ENCODE data around the gene S100A13. TPM values are rescaled to one million over a fixed set of nuclear protein-coding genes. Genes with fewer than 3 reads are reported as not detected.
A peak's percentile ranks its signal among the peaks of the same experiment; 100 is the strongest.

S100A13 gene
- total and polyA plus RNA-seq, 3 donors from 2014 or later: 54.2 to 90.9 (median 78.2) TPM

- no peaks in the 10 kb centered on the region for H3K36me3 ChIP-seq (ENCODE audit: low read depth, missing control alignments)
- intact Hi-C loops (cut with DNase I; ENCODE audit: low total_unique reads): no loop called here
- DNase-seq: no peak
- H3K27me3 ChIP-seq: no peaks in the 10 kb centered on the region
- TF ChIP-seq CTCF (IDR thresholded peaks at IDR 0.05): peak in 1 of 3 experiments; percentile 49
- TF ChIP-seq POLR2A (IDR thresholded peaks at IDR 0.05): no peak
- H3K9me3 ChIP-seq: no peaks in the 10 kb centered on the region
- H3K4me3 ChIP-seq: no peak overlapping the region
- no peak overlapping the region for H3K27ac ChIP-seq
- peaks cover 6% of the 10 kb centered on the region for H3K4me1 ChIP-seq
- 50 to 90% methylated on average over 2 to 6 of the region's 6 CpGs for WGBS, 2 donors
These were observed 9.6 kb downstream of the S100A13 start for GRCh38 chr1:153617663-153618062.

GRCh38 chr1:153616917-153617311 lies 10.4 kb downstream of the S100A13 start:
- DNase-seq: no peak
- WGBS, 2 donors: 76 to 87% methylated on average over 5 of the region's 5 CpGs
- Histone ChIP-seq H3K27me3 (no peaks in the 10 kb centered on the region), H3K9me3 (no peaks in the 10 kb centered on the region), H3K4me1 (peaks cover 6% of the 10 kb centered on the region), H3K27ac (no peak overlapping the region), H3K36me3 (ENCODE audit: low read depth, missing control alignments) (no peaks in the 10 kb centered on the region), H3K4me3 (no peak overlapping the region)
- TF ChIP-seq CTCF (IDR thresholded peaks at IDR 0.05) (no peak), POLR2A (IDR thresholded peaks at IDR 0.05) (no peak)
- intact Hi-C loops (cut with DNase I; ENCODE audit: low total_unique reads): no loop called here

GRCh38 chr1:153616144-153616916 lies 11.0 kb downstream of the S100A13 start, which contains the start of gene S100A14:
Gene S100A14, minus strand, starts transcription at chr1:153616325. Its CDS starts 467 bp downstream, at chr1:153615858.
- H3K36me3 ChIP-seq (ENCODE audit: low read depth, missing control alignments): no peaks in the 10 kb centered on the region
- TF ChIP-seq CTCF (IDR thresholded peaks at IDR 0.05) (no peak), POLR2A (IDR thresholded peaks at IDR 0.05) (no peak)
- no peak within 1 kb of the TSS for H3K4me3 ChIP-seq
- DNase-seq: no peak
- intact Hi-C loops (cut with DNase I; ENCODE audit: low total_unique reads): no loop called here
- no peaks in the 10 kb centered on the region for H3K27me3 ChIP-seq
- whole genome bisulfite sequencing, 2 donors: 77 to 92% methylated on average over 8 to 10 of the region's 10 CpGs
- peaks cover 8% of the 10 kb centered on the region for H3K4me1 ChIP-seq
- H3K9me3 ChIP-seq: no peaks in the 10 kb centered on the region
- no peak within 1 kb of the TSS for H3K27ac ChIP-seq

- Histone ChIP-seq H3K4me1 (peaks cover 17% of the 10 kb centered on the region), H3K4me3 (no peak overlapping the region), H3K27ac (no peak overlapping the region), H3K36me3 (ENCODE audit: low read depth, missing control alignments) (no peaks in the 10 kb centered on the region), H3K9me3 (no peaks in the 10 kb centered on the region), H3K27me3 (no peaks in the 10 kb centered on the region)
- 100% methylated on average over 2 of the region's 2 CpGs; no CpG with 5 or more reads in 1 of the 2 donors for WGBS, 2 donors
- no peak for TF ChIP-seq POLR2A (IDR thresholded peaks at IDR 0.05)
- no peak for TF ChIP-seq CTCF (IDR thresholded peaks at IDR 0.05)
- no peak for DNase-seq
- intact Hi-C loops (cut with DNase I; ENCODE audit: low total_unique reads): no loop called here
These were observed 11.9 kb downstream of the S100A13 start for GRCh38 chr1:153615406-153615805.

- Histone ChIP-seq H3K4me1 (peaks cover 22% of the 10 kb centered on the region), H3K36me3 (ENCODE audit: low read depth, missing control alignments) (no peaks in the 10 kb centered on the region), H3K4me3 (no peak overlapping the region), H3K9me3 (no peaks in the 10 kb centered on the region), H3K27me3 (no peaks in the 10 kb centered on the region), H3K27ac (no peak overlapping the region)
- WGBS, 2 donors: 95% methylated on average over 6 to 7 of the region's 7 CpGs
- intact Hi-C loops (cut with DNase I; ENCODE audit: low total_unique reads): no loop called here
- no peak for DNase-seq
- TF ChIP-seq POLR2A (IDR thresholded peaks at IDR 0.05) (no peak), CTCF (IDR thresholded peaks at IDR 0.05) (no peak)
These were observed 12.4 kb downstream of the S100A13 start for GRCh38 chr1:153614906-153615305.
